H9 (cell line): ENCODE results near the gene SYS1. TPM values are rescaled to one million over a fixed set of nuclear protein-coding genes. Genes with fewer than 3 reads are reported as not detected.

ENCODE experiments used
- DNase-seq: peaks from one replicate; pipeline ENCODE4 v3.0.0-alpha.2; 2017
- H2AFZ ChIP-seq: one replicate; pipeline ENCODE4 v1.6.1; 2013; ENCODE audit warnings: mild to moderate bottlenecking, low read length, control low read depth, moderate library complexity
- H2AK5ac ChIP-seq: 2 replicates; pipeline ENCODE4 v1.6.1; 2013; ENCODE audit warnings: low read length, control low read depth, mixed read lengths; ENCODE audit not compliant: insufficient read length
- H2BK120ac ChIP-seq: one replicate; pipeline ENCODE4 v1.6.1; 2013; ENCODE audit warnings: low read depth, mild to moderate bottlenecking, low read length, control low read depth, inconsistent platforms; ENCODE audit not compliant: poor library complexity, severe bottlenecking
- H2BK12ac ChIP-seq: 2 replicates; pipeline ENCODE4 v1.6.1; 2013; ENCODE audit warnings: low read length, control low read depth, mixed read lengths, low read depth; ENCODE audit not compliant: insufficient read length
- H2BK15ac ChIP-seq: 2 replicates; pipeline ENCODE4 v1.6.1; 2013; ENCODE audit warnings: low read depth, low read length, control low read depth
- H2BK20ac ChIP-seq: one replicate; pipeline ENCODE4 v1.6.1; 2013; ENCODE audit warnings: low read depth, mild to moderate bottlenecking, low read length, control low read depth, inconsistent platforms; ENCODE audit not compliant: poor library complexity, severe bottlenecking
- H2BK5ac ChIP-seq: 2 replicates; pipeline ENCODE4 v1.6.1; 2013; ENCODE audit warnings: low read length, control low read depth, mixed read lengths; ENCODE audit not compliant: insufficient read length
- H3K14ac ChIP-seq: 2 replicates; pipeline ENCODE4 v1.6.1; 2013; ENCODE audit warnings: low read length, control low read depth; ENCODE audit not compliant: insufficient read depth
- H3K18ac ChIP-seq: 2 replicates; pipeline ENCODE4 v1.6.1; 2013; ENCODE audit warnings: low read depth, mild to moderate bottlenecking, mixed read lengths, low read length, control low read depth; ENCODE audit not compliant: insufficient read length
- H3K23ac ChIP-seq: 2 replicates; pipeline ENCODE4 v1.6.1; 2013; ENCODE audit warnings: low read length, control low read depth, mixed read lengths, low read depth; ENCODE audit not compliant: insufficient read length
- H3K23me2 ChIP-seq: 2 replicates; pipeline ENCODE4 v1.6.1; 2013; ENCODE audit warnings: low read depth, mild to moderate bottlenecking, mixed read lengths, low read length, control low read depth; ENCODE audit not compliant: insufficient read length, poor library complexity, severe bottlenecking
- H3K27ac ChIP-seq: 2 replicates; pipeline ENCODE4 v1.5.1; 2013; ENCODE audit warnings: low read length, control low read depth, mixed read lengths, low read depth; ENCODE audit not compliant: insufficient read length
- H3K27me3 ChIP-seq: 2 replicates; pipeline ENCODE4 v1.6.1; 2013; ENCODE audit warnings: low read length, control low read depth, inconsistent platforms; ENCODE audit not compliant: insufficient read depth
- H3K4ac ChIP-seq: 2 replicates; pipeline ENCODE4 v1.6.1; 2013; ENCODE audit warnings: low read depth, mild to moderate bottlenecking, control low read depth, inconsistent platforms, low read length, moderate library complexity
- H3K4me1 ChIP-seq: 2 replicates; pipeline ENCODE4 v1.6.1; 2013; ENCODE audit warnings: low read length, control low read depth, inconsistent platforms; ENCODE audit not compliant: insufficient read depth
- H3K4me2 ChIP-seq: 2 replicates; pipeline ENCODE4 v1.6.1; 2013; ENCODE audit warnings: low read length, control low read depth, mixed read lengths; ENCODE audit not compliant: insufficient read length, insufficient read depth
- H3K56ac ChIP-seq: 2 replicates; pipeline ENCODE4 v1.6.1; 2013; ENCODE audit warnings: low read depth, mild to moderate bottlenecking, mixed read lengths, low read length, control low read depth; ENCODE audit not compliant: insufficient read length
- H3K79me1 ChIP-seq: 2 replicates; pipeline ENCODE4 v1.6.1; 2013; ENCODE audit warnings: low read depth, mild to moderate bottlenecking, moderate library complexity, low read length, control low read depth, inconsistent platforms; ENCODE audit not compliant: insufficient read depth, poor library complexity, severe bottlenecking
- H3K79me2 ChIP-seq: 2 replicates; pipeline ENCODE4 v1.6.1; 2013; ENCODE audit warnings: low read length, control low read depth, inconsistent platforms; ENCODE audit not compliant: insufficient read depth
- H3K9ac ChIP-seq: 2 replicates; pipeline ENCODE4 v1.6.1; 2013; ENCODE audit warnings: low read length, control low read depth, mixed read lengths; ENCODE audit not compliant: insufficient read length; ENCODE audit errors: extremely low read depth
- H3K9me3 ChIP-seq: one replicate; pipeline ENCODE4 v1.6.1; 2013; ENCODE audit warnings: low read depth, low read length, inconsistent platforms; ENCODE audit not compliant: control insufficient read depth
- H3T11ph ChIP-seq: one replicate; pipeline ENCODE4 v1.6.1; 2013; ENCODE audit warnings: mild to moderate bottlenecking, low read length, control low read depth, inconsistent platforms
- H4K20me1 ChIP-seq: one replicate; pipeline ENCODE4 v1.6.1; 2013; ENCODE audit not compliant: control insufficient read depth, insufficient read length, insufficient read depth
- H4K5ac ChIP-seq: 2 replicates; pipeline ENCODE4 v1.6.1; 2013; ENCODE audit warnings: low read depth, mild to moderate bottlenecking, mixed read lengths, low read length, control low read depth; ENCODE audit not compliant: insufficient read length
- H4K8ac ChIP-seq: replicated peaks from 2 replicates; pipeline ENCODE4 v1.6.1; 2013; ENCODE audit warnings: low read length, control low read depth, mixed read lengths, low read depth; ENCODE audit not compliant: insufficient read length
- H4K91ac ChIP-seq: 2 replicates; pipeline ENCODE4 v1.6.1; 2013; ENCODE audit warnings: low read depth, mild to moderate bottlenecking, moderate library complexity, mixed read lengths, low read length, control low read depth; ENCODE audit not compliant: insufficient read length
- H3K27ac Mint-ChIP-seq, 3 experiments: 2 replicates in 2 of 3; 3 replicates in 1 of 3; pipeline ENCODE4 v1.8.0; 2020 to 2021; ENCODE audit warnings: mixed read lengths in 3 of 3, mild to moderate bottlenecking in 1 of 3, moderate library complexity in 1 of 3
- H3K27me3 Mint-ChIP-seq: 2 replicates; pipeline ENCODE4 v1.8.0; 2021; ENCODE audit warnings: low read depth, mild to moderate bottlenecking, moderate library complexity, mixed read lengths
- H3K36me3 Mint-ChIP-seq, 3 experiments: 2 replicates in 2 of 3; 3 replicates in 1 of 3; pipeline ENCODE4 v1.8.0; 2020 to 2021; ENCODE audit warnings: low read depth in 3 of 3, mixed read lengths in 3 of 3; ENCODE audit not compliant: insufficient read depth in 1 of 3
- H3K4me1 Mint-ChIP-seq, 2 experiments: 2 replicates each; pipeline ENCODE4 v1.8.0; 2020; ENCODE audit warnings: mixed read lengths in 2 of 2
- H3K4me3 Mint-ChIP-seq, 2 experiments: 2 replicates in 1 of 2; 3 replicates in 1 of 2; pipeline ENCODE4 v1.8.0; 2020 to 2021; ENCODE audit warnings: mild to moderate bottlenecking in 2 of 2, mixed read lengths in 2 of 2, moderate library complexity in 1 of 2
- H3K9me3 Mint-ChIP-seq, 2 experiments: 2 replicates in 1 of 2; 3 replicates in 1 of 2; pipeline ENCODE4 v1.8.0; 2020; ENCODE audit warnings: mild to moderate bottlenecking in 2 of 2, mixed read lengths in 2 of 2, moderate library complexity in 1 of 2
- WGBS: extraction: QIAGEN DNeasy Blood & Tissue Kit; methylation state at CpG from one replicate; pipeline ENCODE4 v1.1.7; 2013; ENCODE audit warnings: missing lambda C conversion rate, low lambda C conversion rate, mixed read lengths; ENCODE audit not compliant: insufficient read length; ENCODE audit errors: extremely low coverage; 5-methylcytosine and 5-hydroxymethylcytosine counted together
- total RNA-seq: library from RNA; stranded (reverse); gene quantifications from 2 replicates; pipeline ENCODE4 v1.2.1, GENCODE V29; 2021
- TF ChIP-seq, protein P1 (sequence below): fragments of 200-600 bp; sonication (generic); conservative IDR thresholded peaks from 3 replicates; pipeline ENCODE4 v1.8.0; 2021; ENCODE audit warnings: antibody characterized with exemption, mild to moderate bottlenecking

Gene SYS1
- total RNA-seq, 1 experiment from 2014 or later, result 21.0 TPM

GRCh38 chr20:45317826-45318225 is 45.1 kb upstream of the SYS1 start:
- no peaks in the 10 kb centered on the region for H3K9me3 Mint-ChIP-seq
- Histone ChIP-seq H3K23me2 (no peaks in the 10 kb centered on the region), H3K79me1 (no peaks in the 10 kb centered on the region), H3K9ac (no peak overlapping the region), H3K4me1 (no peaks in the 10 kb centered on the region), H3K4me2 (no peak overlapping the region), H3K79me2 (no peaks in the 10 kb centered on the region), H4K91ac (no peak overlapping the region), H2AFZ (no peak overlapping the region), H3K23ac (no peak overlapping the region), H2AK5ac (no peak overlapping the region), H2BK5ac (no peak overlapping the region), H3T11ph (no peak overlapping the region), H4K20me1 (no peaks in the 10 kb centered on the region), H3K9me3 (no peaks in the 10 kb centered on the region), H2BK120ac (no peak overlapping the region), H3K18ac (no peak overlapping the region), H2BK12ac (no peak overlapping the region), H4K5ac (no peak overlapping the region), H3K56ac (no peak overlapping the region), H4K8ac (no peak overlapping the region), H3K27ac (no peak overlapping the region), H2BK15ac (no peak overlapping the region), H3K14ac (no peak overlapping the region), H3K4ac (no peak overlapping the region), H3K27me3 (no peaks in the 10 kb centered on the region), H2BK20ac (no peak overlapping the region)
- TF ChIP-seq, protein P1, sequence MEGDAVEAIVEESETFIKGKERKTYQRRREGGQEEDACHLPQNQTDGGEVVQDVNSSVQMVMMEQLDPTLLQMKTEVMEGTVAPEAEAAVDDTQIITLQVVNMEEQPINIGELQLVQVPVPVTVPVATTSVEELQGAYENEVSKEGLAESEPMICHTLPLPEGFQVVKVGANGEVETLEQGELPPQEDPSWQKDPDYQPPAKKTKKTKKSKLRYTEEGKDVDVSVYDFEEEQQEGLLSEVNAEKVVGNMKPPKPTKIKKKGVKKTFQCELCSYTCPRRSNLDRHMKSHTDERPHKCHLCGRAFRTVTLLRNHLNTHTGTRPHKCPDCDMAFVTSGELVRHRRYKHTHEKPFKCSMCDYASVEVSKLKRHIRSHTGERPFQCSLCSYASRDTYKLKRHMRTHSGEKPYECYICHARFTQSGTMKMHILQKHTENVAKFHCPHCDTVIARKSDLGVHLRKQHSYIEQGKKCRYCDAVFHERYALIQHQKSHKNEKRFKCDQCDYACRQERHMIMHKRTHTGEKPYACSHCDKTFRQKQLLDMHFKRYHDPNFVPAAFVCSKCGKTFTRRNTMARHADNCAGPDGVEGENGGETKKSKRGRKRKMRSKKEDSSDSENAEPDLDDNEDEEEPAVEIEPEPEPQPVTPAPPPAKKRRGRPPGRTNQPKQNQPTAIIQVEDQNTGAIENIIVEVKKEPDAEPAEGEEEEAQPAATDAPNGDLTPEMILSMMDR, result no peak
- peaks cover 2 to 3% of the 10 kb centered on the region in 2 experiments; a peak in 1 of 4 replicates for H3K4me1 Mint-ChIP-seq
- H3K4me3 Mint-ChIP-seq, result no peak overlapping the region
- no peaks in the 10 kb centered on the region for H3K36me3 Mint-ChIP-seq
- peaks cover 10% of the 10 kb centered on the region for H3K27me3 Mint-ChIP-seq
- no peak for DNase-seq
- WGBS, result no CpG with 5 or more reads among the region's 3 CpGs
- no peak overlapping the region for H3K27ac Mint-ChIP-seq
